CD4-positive, alpha-beta T cell (primary cell): Measurements from ENCODE around the gene CDC14A. TPM values are rescaled to one million over a fixed set of nuclear protein-coding genes. Genes with fewer than 3 reads are reported as not detected.
A peak's percentile ranks its signal among the peaks of the same experiment; 100 is the strongest.

Source experiments
- ATAC-seq: fragments of 200-7000 bp; cut with Tn5 transposase; one replicate; pipeline ENCODE4 v1.10.0; 2022; ENCODE audit warnings: mild to moderate bottlenecking; ENCODE audit not compliant: poor library complexity
- CTCF ChIA-PET: fragments of 350-600 bp; sonication (Branson Sonifier 250); formaldehyde crosslinking; loops from one replicate; lab custom pipeline; 2021; ENCODE audit warnings: antibody characterized with exemption, inconsistent platforms; lab: Charles Lee
- POLR2A ChIA-PET: fragments of 350-600 bp; sonication (Branson Sonifier 250); formaldehyde crosslinking; loops from one replicate; lab custom pipeline; 2021; ENCODE audit warnings: antibody characterized with exemption, inconsistent platforms; lab: Charles Lee
- DNase-seq, 14 experiments: peaks; one replicate each; pipeline ENCODE4 v3.0.0-alpha.2; 2013 to 2020; ENCODE audit warnings: mixed read lengths in 2 of 14
- H3K27ac ChIP-seq, 2 donors: one replicate each; pipeline versions ENCODE4 v1.5.1 to v1.7.0; 2013; ENCODE audit warnings: low read length in 2 of 2, low read depth in 1 of 2, mild to moderate bottlenecking in 1 of 2
- H3K27me3 ChIP-seq, 2 experiments: 1 replicate in 1 of 2; 2 replicates in 1 of 2; pipeline versions ENCODE4 v1.6.1 to v1.7.0; 2013; ENCODE audit warnings: low read length in 2 of 2, control low read depth in 1 of 2, mild to moderate bottlenecking in 1 of 2, moderate library complexity in 1 of 2; ENCODE audit not compliant: insufficient read depth in 2 of 2, control insufficient read depth in 1 of 2
- H3K36me3 ChIP-seq: one replicate; pipeline ENCODE4 v1.6.1; 2013; ENCODE audit warnings: low read length, control low read depth; ENCODE audit not compliant: insufficient read depth
- H3K4me1 ChIP-seq: one replicate; pipeline ENCODE4 v1.6.1; 2013; ENCODE audit warnings: low read length, control low read depth; ENCODE audit not compliant: insufficient read depth
- H3K4me3 ChIP-seq: one replicate; pipeline ENCODE4 v1.5.1; 2013; ENCODE audit warnings: mild to moderate bottlenecking, low read length, moderate library complexity
- H3K9me3 ChIP-seq, 2 experiments: 1 replicate in 1 of 2; 2 replicates in 1 of 2; pipeline versions ENCODE4 v1.6.1 to v1.7.0; 2013; ENCODE audit warnings: low read length in 2 of 2, mild to moderate bottlenecking in 2 of 2, control low read depth in 1 of 2, moderate library complexity in 1 of 2; ENCODE audit not compliant: control insufficient read depth in 1 of 2, insufficient read depth in 1 of 2
- H3K27ac Mint-ChIP-seq: one replicate; pipeline ENCODE4 v1.8.0; 2020; ENCODE audit warnings: mixed read lengths
- H3K27me3 Mint-ChIP-seq: one replicate; pipeline ENCODE4 v1.8.0; 2021; ENCODE audit warnings: mixed read lengths
- H3K36me3 Mint-ChIP-seq: one replicate; pipeline ENCODE4 v1.8.0; 2021; ENCODE audit warnings: low read depth, mixed read lengths
- H3K4me1 Mint-ChIP-seq: one replicate; pipeline ENCODE4 v1.8.0; 2021; ENCODE audit warnings: low read depth, mixed read lengths
- H3K4me3 Mint-ChIP-seq: one replicate; pipeline ENCODE4 v1.8.0; 2020; ENCODE audit warnings: mild to moderate bottlenecking, mixed read lengths
- H3K9me3 Mint-ChIP-seq: one replicate; pipeline ENCODE4 v1.8.0; 2020; ENCODE audit warnings: mixed read lengths
- intact Hi-C, 2 experiments: fragments of 100-400 bp; cut with DNase I in 1 of 2; cut with micrococcal nuclease in 1 of 2; formaldehyde crosslinking; loops; one replicate each; pipeline versions ENCODE4 v1.15.1 to v1.9.0; 2023 to 2025; cut with DNase I, micrococcal nuclease
- total RNA-seq, 174 experiments: library from RNA in 2 of 174; stranded (reverse) in 2 of 174; gene quantifications; one replicate each; pipeline ENCODE4 v1.2.3 and lab custom pipeline; 2021 to 2026
- TF ChIP-seq, protein P1 (sequence below): fragments of 200-600 bp; IDR thresholded peaks from one replicate; pipeline ENCODE4 v1.8.0; 2022; ENCODE audit warnings: antibody characterized with exemption, mild to moderate bottlenecking

The CDC14A gene
- total RNA-seq, 2 experiments from 2014 or later: 174 to 182 TPM

DNA sequence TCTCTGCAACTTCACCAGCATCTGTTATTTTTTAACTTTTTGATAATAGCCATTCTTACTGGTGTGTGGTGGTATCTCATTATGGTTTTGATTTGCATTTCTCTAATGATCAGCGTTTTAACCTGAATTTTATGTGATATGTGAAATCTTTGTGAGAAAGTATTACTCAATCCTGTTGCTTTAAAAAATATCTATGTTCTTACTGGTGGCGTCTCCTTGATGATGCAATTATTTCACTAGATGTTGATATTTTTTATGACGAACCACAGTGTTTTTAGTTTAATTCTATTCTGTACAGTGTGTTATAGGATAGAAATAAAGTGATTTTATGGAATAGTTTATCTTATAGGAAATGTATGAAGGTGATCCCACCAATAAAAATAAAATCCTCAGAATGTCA lies 130.9 kb downstream of the CDC14A start:
- Mint-ChIP-seq H3K36me3 (peaks cover 94% of the 10 kb centered on the region), H3K4me3 (no peak overlapping the region), H3K27me3 (no peaks in the 10 kb centered on the region), H3K4me1 (peaks cover 26% of the 10 kb centered on the region), H3K9me3 (no peaks in the 10 kb centered on the region), H3K27ac (no peak overlapping the region)
- Histone ChIP-seq H3K9me3 (no peaks in the 10 kb centered on the region), H3K36me3 (peaks cover 87% of the 10 kb centered on the region), H3K27me3 (no peaks in the 10 kb centered on the region), H3K4me3 (no peak overlapping the region), H3K4me1 (no peaks in the 10 kb centered on the region), H3K27ac (no peak overlapping the region)
- intact Hi-C loops: no loop called here
- POLR2A ChIA-PET: no interaction called here
- CTCF ChIA-PET: no interaction called here
- no peak for ATAC-seq
- TF ChIP-seq, protein P1, sequence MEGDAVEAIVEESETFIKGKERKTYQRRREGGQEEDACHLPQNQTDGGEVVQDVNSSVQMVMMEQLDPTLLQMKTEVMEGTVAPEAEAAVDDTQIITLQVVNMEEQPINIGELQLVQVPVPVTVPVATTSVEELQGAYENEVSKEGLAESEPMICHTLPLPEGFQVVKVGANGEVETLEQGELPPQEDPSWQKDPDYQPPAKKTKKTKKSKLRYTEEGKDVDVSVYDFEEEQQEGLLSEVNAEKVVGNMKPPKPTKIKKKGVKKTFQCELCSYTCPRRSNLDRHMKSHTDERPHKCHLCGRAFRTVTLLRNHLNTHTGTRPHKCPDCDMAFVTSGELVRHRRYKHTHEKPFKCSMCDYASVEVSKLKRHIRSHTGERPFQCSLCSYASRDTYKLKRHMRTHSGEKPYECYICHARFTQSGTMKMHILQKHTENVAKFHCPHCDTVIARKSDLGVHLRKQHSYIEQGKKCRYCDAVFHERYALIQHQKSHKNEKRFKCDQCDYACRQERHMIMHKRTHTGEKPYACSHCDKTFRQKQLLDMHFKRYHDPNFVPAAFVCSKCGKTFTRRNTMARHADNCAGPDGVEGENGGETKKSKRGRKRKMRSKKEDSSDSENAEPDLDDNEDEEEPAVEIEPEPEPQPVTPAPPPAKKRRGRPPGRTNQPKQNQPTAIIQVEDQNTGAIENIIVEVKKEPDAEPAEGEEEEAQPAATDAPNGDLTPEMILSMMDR: no peak
- no peak for DNase-seq

DNA sequence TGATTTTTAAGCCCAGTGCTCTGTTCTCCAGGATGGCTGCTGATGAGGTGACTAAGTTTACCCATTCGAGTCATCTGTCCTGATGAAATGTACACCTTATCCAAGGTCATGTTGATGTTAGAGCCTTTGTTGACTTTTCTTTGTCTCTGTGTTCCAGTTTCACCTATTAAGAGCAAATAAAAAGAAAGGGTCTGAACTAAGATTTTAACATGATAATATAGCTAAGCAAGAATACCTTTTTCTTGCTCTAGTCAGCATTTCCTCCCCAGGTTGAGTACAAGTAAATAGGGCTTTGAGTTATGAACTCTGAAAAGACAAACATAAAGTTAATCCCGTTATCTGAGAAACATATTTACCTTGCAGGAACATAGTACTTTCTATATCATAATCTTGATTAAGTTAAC lies 133.6 kb downstream of the CDC14A start:
- Mint-ChIP-seq H3K4me3 (no peak overlapping the region), H3K9me3 (no peaks in the 10 kb centered on the region), H3K4me1 (peaks cover 9% of the 10 kb centered on the region), H3K27me3 (no peaks in the 10 kb centered on the region), H3K36me3 (peaks cover 97% of the 10 kb centered on the region), H3K27ac (peak overlapping the region; percentile 42)
- Histone ChIP-seq H3K4me1 (no peaks in the 10 kb centered on the region), H3K27me3 (no peaks in the 10 kb centered on the region), H3K4me3 (no peak overlapping the region), H3K36me3 (peaks cover 92% of the 10 kb centered on the region), H3K9me3 (no peaks in the 10 kb centered on the region), H3K27ac (no peak overlapping the region)
- ChIA-PET POLR2A (no interaction called here), CTCF (no interaction called here)
- intact Hi-C loops: no loop called here
- DNase-seq (no peak), ATAC-seq (no peak)
- TF ChIP-seq, protein P1: no peak

DNA sequence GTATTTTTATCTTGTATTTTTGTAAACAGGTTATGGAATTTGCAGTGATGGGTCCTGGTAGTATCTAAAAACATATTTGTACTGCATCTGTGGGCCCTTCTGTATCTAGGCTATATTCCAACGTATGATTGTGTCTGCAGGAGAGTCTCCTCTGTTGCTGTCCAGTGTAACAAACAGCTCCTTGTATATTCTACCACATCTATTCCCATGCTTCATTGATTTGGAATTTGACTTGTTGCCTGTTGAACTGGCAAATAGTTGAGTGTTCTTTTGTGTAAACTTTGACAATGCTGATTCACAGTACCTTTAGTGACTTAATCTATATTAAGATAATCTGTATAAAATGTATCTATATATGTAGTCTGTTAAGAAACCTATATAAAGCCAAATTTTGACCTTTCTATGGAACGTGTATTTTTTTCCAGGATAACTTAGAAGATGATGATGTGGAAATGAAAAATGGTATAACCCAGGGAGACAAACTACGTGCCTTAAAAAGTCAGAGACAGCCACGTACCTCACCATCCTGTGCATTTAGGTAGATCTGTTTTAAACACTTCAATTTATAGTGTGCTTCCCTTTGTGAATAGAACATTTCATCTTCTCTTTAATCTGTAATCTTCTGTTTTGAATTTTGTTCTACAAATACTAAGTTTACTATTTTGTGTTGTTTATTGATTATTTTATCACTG lies 142.2 kb downstream of the CDC14A start:
- no peaks in the 10 kb centered on the region for H3K9me3 Mint-ChIP-seq
- intact Hi-C loops: no loop called here
- no peaks in the 10 kb centered on the region for H3K4me1 ChIP-seq
- TF ChIP-seq, protein P1: no peak
- H3K27ac ChIP-seq: no peak overlapping the region
- peaks cover 88% of the 10 kb centered on the region for H3K36me3 Mint-ChIP-seq
- H3K4me3 Mint-ChIP-seq: no peak overlapping the region
- H3K27me3 Mint-ChIP-seq: no peaks in the 10 kb centered on the region
- H3K4me3 ChIP-seq: no peak overlapping the region
- POLR2A ChIA-PET: interaction anchor here (1.7 kb wide), 1 partner anchor 13 kb away, joined by 4 read pairs; no protein-coding TSS in a partner anchor
- CTCF ChIA-PET: interaction anchor here (0.6 kb wide), 1 partner anchor 27 kb away, joined by 3 read pairs; no protein-coding TSS in a partner anchor
- H3K36me3 ChIP-seq: peaks cover 71% of the 10 kb centered on the region
- no peaks in the 10 kb centered on the region for H3K9me3 ChIP-seq
- H3K27me3 ChIP-seq: no peaks in the 10 kb centered on the region
- DNase-seq (no peak), ATAC-seq (no peak)
- H3K27ac Mint-ChIP-seq: no peak overlapping the region
- H3K4me1 Mint-ChIP-seq: peaks cover 11% of the 10 kb centered on the region
